Smooth muscle cell (in vitro differentiated cells): ENCODE results near the gene SCO2. TPM values are rescaled to one million over a fixed set of nuclear protein-coding genes. Genes with fewer than 3 reads are reported as not detected.

Experiments
- DNase-seq: peaks from one replicate; lab custom pipeline; 2025; ENCODE audit not compliant: unreplicated experiment; lab: John Stamatoyannopoulos, UW
- H2AFZ ChIP-seq: fragments of 200-600 bp; sonication (generic); 2 replicates; pipeline ENCODE4 v1.6.0; 2016; ENCODE audit warnings: antibody characterized with exemption, low read depth, mild to moderate bottlenecking
- H3F3A ChIP-seq: fragments of 200-600 bp; sonication (generic); 2 replicates; pipeline ENCODE4 v1.6.0; 2017; ENCODE audit warnings: antibody characterized with exemption, low read depth
- H3K27ac ChIP-seq: fragments of 200-600 bp; sonication (generic); 2 replicates; pipeline ENCODE4 v1.5.1; 2016; ENCODE audit warnings: low read depth, mild to moderate bottlenecking
- H3K27me3 ChIP-seq: fragments of 200-600 bp; sonication (generic); 2 replicates; pipeline ENCODE4 v1.6.1; 2016; ENCODE audit warnings: low read depth, mild to moderate bottlenecking
- H3K36me3 ChIP-seq: fragments of 200-600 bp; sonication (generic); 2 replicates; pipeline ENCODE4 v1.5.1; 2016; ENCODE audit warnings: low read depth
- H3K4me1 ChIP-seq: fragments of 200-600 bp; sonication (generic); 2 replicates; pipeline ENCODE4 v1.5.1; 2016; ENCODE audit warnings: low read depth
- H3K4me2 ChIP-seq: fragments of 200-600 bp; sonication (generic); 2 replicates; pipeline ENCODE4 v1.6.0; 2016; ENCODE audit warnings: mild to moderate bottlenecking
- H3K4me3 ChIP-seq: fragments of 200-600 bp; sonication (generic); 2 replicates; pipeline ENCODE4 v1.5.1; 2016; ENCODE audit warnings: mild to moderate bottlenecking
- H3K79me2 ChIP-seq: fragments of 200-600 bp; sonication (generic); 2 replicates; pipeline ENCODE4 v1.6.0; 2016; ENCODE audit warnings: low read depth, mild to moderate bottlenecking
- H3K9ac ChIP-seq: fragments of 200-600 bp; sonication (generic); 2 replicates; pipeline ENCODE4 v1.6.0; 2016; ENCODE audit warnings: low read depth
- H3K9me3 ChIP-seq: fragments of 200-600 bp; sonication (generic); replicated peaks from 2 replicates; pipeline ENCODE4 v1.5.1; 2016; ENCODE audit warnings: low read depth
- H4K20me1 ChIP-seq: fragments of 200-600 bp; sonication (generic); 2 replicates; pipeline ENCODE4 v1.6.0; 2016; ENCODE audit warnings: low read depth
- WGBS: methylation state at CpG from one replicate; pipeline ENCODE4 v1.1.7; 2016; ENCODE audit warnings: low lambda C conversion rate; 5-methylcytosine and 5-hydroxymethylcytosine counted together
- polyA plus RNA-seq: library from polyadenylated mRNA; unstranded; fragments of >200 nt; fragmentation: Nextera tagmentation; extraction: Ambion mirVana; gene quantifications from 2 replicates; pipeline ENCODE4 v1.2.1, GENCODE V29; 2016
- total RNA-seq: library from RNA; depleted of rRNA; stranded (reverse); fragments of >200 nt; gene quantifications from 2 replicates; pipeline ENCODE4 v1.2.3, GENCODE V29; 2014
- TF ChIP-seq, protein P1 (sequence below): fragments of 200-600 bp; sonication (generic); IDR thresholded peaks from 2 replicates; pipeline ENCODE4 v1.5.1; 2017; ENCODE audit warnings: borderline replicate concordance, mild to moderate bottlenecking, antibody characterized with exemption; ENCODE audit not compliant: insufficient read depth, poor library complexity, severe bottlenecking

The SCO2 gene
- total and polyA plus RNA-seq, 2 experiments from 2014 or later = 1.5 to 22.6 TPM

DNA sequence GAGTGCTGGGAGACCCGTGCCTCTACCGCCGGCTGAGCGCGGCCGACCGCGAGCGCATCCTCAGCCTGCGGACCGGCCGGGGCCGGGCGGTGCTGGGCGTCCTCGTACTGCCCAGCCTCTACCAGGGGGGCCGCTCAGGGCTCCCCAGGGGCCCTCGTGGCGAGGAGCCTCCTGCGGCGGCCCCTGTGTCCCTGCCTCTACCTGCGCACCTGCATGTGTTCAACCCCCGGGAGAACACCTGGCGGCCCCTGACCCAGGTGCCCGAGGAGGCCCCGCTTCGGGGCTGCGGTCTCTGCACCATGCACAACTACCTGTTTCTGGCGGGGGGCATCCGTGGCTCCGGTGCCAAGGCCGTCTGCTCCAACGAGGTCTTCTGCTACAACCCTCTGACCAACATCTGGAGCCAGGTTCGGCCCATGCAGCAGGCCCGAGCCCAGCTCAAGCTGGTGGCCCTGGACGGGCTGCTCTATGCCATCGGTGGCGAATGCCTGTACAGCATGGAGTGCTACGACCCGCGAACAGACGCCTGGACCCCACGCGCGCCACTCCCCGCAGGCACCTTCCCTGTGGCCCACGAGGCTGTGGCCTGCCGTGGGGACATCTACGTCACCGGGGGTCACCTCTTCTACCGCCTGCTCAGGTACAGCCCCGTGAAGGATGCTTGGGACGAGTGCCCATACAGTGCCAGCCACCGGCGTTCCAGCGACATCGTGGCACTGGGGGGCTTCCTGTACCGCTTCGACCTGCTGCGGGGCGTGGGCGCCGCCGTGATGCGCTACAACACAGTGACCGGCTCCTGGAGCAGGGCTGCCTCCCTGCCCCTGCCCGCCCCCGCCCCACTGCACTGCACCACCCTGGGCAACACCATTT lies 23.8 kb upstream of the SCO2 start:
- no peak overlapping the region for H3K4me3 ChIP-seq
- no peaks in the 10 kb centered on the region for H4K20me1 ChIP-seq
- no peak for DNase-seq
- no peaks in the 10 kb centered on the region for H3K79me2 ChIP-seq
- 94% methylated on average over 55 of the region's 68 CpGs for WGBS
- no peaks in the 10 kb centered on the region for H3K36me3 ChIP-seq
- TF ChIP-seq, protein P1, sequence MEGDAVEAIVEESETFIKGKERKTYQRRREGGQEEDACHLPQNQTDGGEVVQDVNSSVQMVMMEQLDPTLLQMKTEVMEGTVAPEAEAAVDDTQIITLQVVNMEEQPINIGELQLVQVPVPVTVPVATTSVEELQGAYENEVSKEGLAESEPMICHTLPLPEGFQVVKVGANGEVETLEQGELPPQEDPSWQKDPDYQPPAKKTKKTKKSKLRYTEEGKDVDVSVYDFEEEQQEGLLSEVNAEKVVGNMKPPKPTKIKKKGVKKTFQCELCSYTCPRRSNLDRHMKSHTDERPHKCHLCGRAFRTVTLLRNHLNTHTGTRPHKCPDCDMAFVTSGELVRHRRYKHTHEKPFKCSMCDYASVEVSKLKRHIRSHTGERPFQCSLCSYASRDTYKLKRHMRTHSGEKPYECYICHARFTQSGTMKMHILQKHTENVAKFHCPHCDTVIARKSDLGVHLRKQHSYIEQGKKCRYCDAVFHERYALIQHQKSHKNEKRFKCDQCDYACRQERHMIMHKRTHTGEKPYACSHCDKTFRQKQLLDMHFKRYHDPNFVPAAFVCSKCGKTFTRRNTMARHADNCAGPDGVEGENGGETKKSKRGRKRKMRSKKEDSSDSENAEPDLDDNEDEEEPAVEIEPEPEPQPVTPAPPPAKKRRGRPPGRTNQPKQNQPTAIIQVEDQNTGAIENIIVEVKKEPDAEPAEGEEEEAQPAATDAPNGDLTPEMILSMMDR = no peak
- no peaks in the 10 kb centered on the region for H3K9me3 ChIP-seq
- H3F3A ChIP-seq = no peaks in the 10 kb centered on the region
- H3K4me1 ChIP-seq = peaks cover 8% of the 10 kb centered on the region
- H3K9ac ChIP-seq = no peak overlapping the region
- H3K4me2 ChIP-seq = no peak overlapping the region
- H3K27me3 ChIP-seq = no peaks in the 10 kb centered on the region
- H2AFZ ChIP-seq = no peak overlapping the region
- no peak overlapping the region for H3K27ac ChIP-seq

- H3F3A ChIP-seq = no peaks in the 10 kb centered on the region
- H3K9ac ChIP-seq = no peak overlapping the region
- H3K36me3 ChIP-seq = no peaks in the 10 kb centered on the region
- H3K4me1 ChIP-seq = peaks cover 8% of the 10 kb centered on the region
- H3K79me2 ChIP-seq = no peaks in the 10 kb centered on the region
- H3K9me3 ChIP-seq = no peaks in the 10 kb centered on the region
- H3K27me3 ChIP-seq = no peaks in the 10 kb centered on the region
- DNase-seq = no peak
- no peak overlapping the region for H3K27ac ChIP-seq
- no peak overlapping the region for H3K4me3 ChIP-seq
- no peak overlapping the region for H2AFZ ChIP-seq
- WGBS = 94% methylated on average over 41 of the region's 56 CpGs
- H3K4me2 ChIP-seq = no peak overlapping the region
- TF ChIP-seq, protein P1 = no peak
- no peaks in the 10 kb centered on the region for H4K20me1 ChIP-seq
Measured at GRCh38 chr22:50548040-50548920, 22.9 kb upstream of the SCO2 start.

GRCh38 chr22:50547263-50547985 lies 22.0 kb upstream of the SCO2 start:
- Histone ChIP-seq H4K20me1 (no peaks in the 10 kb centered on the region), H3K4me2 (no peak overlapping the region), H3K27me3 (no peaks in the 10 kb centered on the region), H3K27ac (no peak overlapping the region), H2AFZ (no peak overlapping the region), H3K4me3 (no peak overlapping the region), H3K9me3 (no peaks in the 10 kb centered on the region), H3K79me2 (no peaks in the 10 kb centered on the region), H3F3A (no peaks in the 10 kb centered on the region), H3K36me3 (no peaks in the 10 kb centered on the region), H3K4me1 (peaks cover 8% of the 10 kb centered on the region), H3K9ac (no peak overlapping the region)
- no peak for DNase-seq
- 93% methylated on average over 31 of the region's 35 CpGs for WGBS
- TF ChIP-seq, protein P1 = no peak
